ENCODE results near the gene CHD9NB. TPM values are rescaled to one million over a fixed set of nuclear protein-coding genes. Genes with fewer than 3 reads are reported as not detected.
"Not testable (repeated sequence)": the region's sequence is repeated elsewhere in the genome, so short reads cannot be mapped to it uniquely, and the experiment has no call there.

Gene CHD9NB
- total RNA-seq, 1 donor from 2014 or later: 1.9 TPM

GRCh38 chr16:53083119-53083518, 30.4 kb upstream of the CHD9NB start:
- no peak for DNase-seq

- DNase-seq: no peak
Observed at GRCh38 chr16:53082509-53082908, 29.8 kb upstream of the CHD9NB start.

DNA sequence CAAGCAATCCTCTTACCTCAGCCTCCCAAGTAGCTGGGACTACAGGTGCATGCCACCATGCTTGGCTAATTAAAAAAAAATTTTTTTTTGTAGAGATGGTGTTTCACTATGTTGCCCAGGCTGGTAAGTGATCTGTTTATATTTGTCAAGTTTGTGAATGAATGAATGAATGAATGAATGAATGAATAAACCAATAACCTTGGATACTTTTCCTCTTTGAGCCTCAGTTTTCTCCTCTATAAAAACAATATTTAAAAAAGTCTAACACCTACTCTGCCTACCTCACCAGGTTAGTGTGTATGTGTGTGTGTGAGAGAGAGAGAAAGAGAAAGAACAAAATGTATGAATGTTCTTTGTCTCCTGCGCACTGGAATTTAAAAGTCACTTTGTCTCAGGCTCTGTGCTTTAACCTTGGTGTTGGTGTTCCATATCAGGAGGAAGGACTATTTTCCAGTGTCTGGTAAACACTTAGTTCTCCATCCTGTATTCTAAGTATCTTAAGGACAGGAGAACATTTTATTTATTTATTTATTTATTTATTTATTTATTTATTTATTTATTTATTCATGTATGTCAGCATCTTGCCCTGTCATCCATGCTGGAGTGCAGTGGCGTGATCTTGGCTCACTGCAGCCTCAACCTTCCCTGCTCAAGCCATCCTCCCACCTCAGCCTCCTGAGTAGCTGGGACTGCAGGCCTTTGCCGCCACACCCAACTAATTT, 29.1 kb upstream of the CHD9NB start:
- no peak for DNase-seq

GRCh38 chr16:53081032-53081424, 28.3 kb upstream of the CHD9NB start:
- DNase-seq: no peak

DNA sequence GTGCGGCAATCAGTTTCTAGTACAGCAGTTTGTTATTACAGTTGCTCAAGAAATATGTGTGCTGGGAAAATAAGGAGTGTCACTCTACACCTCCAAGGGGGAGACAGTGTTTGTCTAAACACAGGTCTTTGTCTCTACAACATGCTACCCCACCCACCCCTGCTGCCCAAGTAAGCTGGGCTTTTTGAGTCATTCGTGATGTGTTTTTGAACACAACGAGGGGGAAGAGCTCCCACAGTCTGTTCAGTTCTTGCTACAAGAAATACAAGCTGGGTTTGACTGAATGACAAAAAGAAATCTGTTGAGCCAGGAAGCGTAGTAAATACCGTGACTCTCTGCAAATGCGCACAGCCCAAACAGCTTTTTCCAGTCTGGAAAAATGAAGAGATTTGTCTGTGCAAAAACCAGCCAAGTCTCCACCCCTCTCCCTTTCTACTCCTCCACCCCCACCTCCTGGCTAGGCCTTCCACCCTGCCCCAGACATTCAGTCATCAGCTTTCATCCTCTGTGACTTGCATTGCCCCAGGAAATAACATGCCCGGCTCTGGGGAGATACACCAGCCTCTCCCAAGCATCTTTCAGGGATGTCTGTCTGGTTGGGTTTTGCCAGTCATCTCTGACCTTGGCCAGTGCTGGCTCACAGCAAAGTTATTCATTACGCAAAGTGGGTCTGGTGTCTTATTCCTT, 27.8 kb upstream of the CHD9NB start:
- DNase-seq: peak; percentile 62

- DNase-seq: no peak
Observed at GRCh38 chr16:53078765-53079485, 26.2 kb upstream of the CHD9NB start.

DNA sequence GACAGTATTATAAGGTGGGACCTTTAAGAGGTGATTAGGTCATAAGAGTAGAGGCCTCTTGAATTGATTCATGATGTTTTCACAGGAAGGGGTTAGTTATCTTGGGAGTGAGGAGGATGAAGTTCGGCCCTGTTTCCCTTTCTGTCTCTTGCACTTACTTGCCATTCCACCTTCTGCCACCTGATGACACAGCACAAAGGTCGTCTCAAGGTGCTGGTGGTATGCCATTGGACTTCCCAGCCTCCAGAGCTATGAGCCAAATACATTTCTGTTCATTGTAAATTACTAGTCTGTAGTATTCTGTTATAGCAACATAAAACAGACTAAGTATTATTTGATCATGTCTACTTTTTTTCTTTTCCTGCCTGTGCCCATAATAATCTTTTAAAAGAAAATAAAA, 25.6 kb upstream of the CHD9NB start:
- no peak for DNase-seq

DNA sequence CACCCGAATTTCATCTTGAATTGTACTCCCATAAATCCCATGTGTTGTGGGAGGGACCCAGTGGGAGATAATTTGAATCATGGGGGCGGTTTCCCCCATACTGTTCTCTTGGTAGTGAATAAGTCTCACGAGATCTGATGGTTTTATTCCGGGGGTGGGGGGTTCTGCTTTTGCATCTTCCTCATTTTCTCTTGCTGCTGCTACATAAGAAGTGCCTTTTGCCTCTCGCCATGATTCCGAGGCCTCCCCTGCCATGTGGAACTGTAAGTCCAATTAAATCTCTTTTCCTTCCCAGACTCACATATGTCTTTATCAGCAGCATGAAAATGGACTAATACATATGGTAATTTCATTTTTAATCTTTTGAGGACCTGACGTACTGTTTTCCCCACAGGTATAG, 22.8 kb upstream of the CHD9NB start:
- not testable (repeated sequence) for DNase-seq

DNA sequence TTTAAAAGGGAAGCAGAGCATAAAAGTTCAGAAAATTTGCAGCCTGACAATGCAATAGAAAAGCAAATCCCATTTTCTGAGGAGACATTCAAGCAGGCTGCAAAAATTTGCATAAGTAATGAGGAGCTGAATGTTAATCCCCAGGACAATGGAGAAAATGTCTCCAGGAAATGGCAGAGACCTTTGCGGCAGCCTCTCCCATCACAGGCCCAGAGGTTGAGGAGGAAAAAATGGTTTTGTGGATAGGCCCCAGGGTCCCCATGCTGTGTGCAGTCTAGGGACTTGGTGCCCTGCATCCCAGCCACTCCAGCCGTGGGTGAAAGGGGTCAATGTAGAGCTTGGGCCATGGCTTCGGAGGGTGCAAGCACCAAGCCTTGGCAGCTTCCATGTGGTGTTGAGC, 21.6 kb upstream of the CHD9NB start:
- not testable (repeated sequence) for DNase-seq

- DNase-seq: no peak
Observed at GRCh38 chr16:53073022-53073421, 20.3 kb upstream of the CHD9NB start.

DNA sequence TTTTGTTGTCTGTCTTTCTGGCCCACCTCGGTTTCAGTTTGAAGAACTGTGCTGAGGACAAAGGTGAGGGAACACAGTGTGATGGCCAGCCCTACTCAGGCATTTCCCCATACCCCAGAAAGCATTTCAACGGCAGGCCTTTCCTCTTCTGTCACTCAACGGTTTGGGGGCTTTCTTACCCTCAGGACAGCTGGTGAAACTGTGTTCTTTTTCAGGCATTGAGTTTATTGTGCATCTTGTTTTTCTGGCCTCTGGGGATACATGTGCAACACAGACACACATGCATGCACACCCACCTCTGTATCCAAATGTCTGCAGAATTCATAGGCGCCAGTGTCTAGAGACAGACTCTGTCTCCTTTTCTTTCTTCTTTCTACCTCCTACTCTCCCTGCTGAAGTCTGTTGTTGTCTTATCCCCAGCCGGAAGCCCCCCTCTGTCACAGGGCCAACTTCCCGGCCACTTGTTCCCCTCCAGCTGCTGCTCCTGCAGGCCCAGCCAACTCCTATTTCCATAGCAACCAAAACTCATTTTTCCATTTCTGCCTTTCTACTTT, 19.1 kb upstream of the CHD9NB start:
- peak; percentile 78 for DNase-seq

DNA sequence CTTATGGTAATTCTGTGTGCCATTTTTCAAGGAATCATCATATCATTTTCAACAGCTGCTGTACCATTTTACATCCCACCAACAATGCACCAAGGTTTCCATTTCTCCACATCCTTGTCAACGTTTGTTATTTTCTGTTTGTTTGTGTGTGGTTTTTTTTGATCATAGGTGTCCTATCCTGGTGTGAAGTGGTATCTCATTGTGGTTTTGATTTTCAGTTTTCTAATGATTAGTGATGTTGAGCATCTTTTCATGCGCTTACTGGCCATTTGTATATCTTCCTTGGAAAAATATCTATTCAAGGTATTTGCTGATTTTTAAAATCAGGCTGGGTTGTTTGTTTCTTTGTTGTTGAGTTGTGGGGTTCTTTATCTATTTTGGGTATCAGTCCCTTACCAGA, 17.1 kb upstream of the CHD9NB start:
- no peak for DNase-seq

- DNase-seq: no peak
Observed at GRCh38 chr16:53068423-53068833, 15.7 kb upstream of the CHD9NB start.

DNA sequence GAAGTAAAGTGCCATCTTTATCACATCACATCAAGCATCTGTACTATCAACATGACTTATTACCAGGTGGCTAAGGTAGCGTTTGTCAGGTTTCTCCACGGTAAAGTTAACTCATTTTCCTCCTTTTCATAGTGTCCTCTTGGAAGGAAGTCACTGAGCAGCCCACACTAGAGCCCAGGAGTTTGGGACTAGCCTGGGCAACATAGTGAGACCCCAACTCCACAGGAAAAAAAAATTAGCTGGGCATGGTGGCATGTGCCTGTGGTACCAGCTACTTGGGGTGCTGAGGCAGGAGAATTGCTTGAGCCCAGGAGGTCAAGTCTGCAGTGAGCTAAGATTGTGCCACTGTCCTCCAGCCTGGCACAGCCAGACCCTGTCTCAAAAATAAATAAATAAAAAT, 15.0 kb upstream of the CHD9NB start:
- no peak for DNase-seq

DNA sequence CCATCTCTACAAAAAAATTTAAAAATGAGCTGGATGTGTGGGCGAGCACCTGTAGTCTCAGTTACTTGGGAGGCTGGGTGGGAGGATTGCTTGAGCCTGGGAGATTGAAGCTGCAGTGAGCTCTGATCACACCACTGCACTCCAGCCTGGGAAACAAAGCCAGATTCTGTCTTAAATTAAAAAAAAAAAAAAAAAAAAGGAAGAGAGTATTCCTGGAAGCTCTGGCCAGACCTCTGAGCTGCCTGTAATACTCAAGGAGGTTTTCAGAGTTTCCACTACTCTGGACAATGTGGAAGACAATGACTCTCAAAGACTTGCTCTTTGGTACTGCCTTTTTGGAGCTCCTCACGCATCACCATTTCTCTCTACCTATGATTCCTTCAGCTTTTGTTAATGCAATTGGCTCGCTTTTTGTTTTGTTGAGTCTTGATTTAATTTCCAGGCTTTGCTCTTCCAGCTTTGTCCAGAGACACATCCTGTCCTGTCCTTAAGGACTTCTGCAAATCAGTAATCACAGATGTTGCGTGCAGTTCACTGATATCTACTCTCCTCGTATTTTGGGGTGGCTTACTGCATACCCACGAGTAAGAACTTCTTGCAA, 12.9 kb upstream of the CHD9NB start:
- peak; percentile 25 for DNase-seq

DNA sequence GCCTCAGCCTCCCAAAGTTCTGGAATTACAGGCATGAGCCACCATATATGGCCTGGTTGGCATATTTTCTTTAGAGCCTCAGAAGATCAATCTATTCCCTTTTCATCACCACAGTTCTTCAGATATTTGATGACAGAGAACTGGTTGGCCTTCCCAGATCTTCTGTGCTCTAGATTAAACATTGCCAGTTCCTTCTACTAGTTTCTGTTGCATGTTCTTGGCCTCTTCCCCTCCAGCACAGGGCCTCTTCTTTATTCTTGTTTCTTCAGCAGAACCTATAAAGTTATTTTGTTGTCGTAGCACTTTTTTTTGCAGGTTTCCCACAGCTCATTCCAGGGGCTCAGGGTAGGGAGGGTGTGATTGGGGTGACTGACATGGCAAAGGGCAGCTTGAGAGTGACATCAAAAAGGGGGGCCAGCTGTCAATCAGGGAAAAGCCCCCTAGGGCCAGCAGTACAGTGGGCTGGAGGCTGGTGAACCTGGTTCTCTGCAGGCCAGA, 11.4 kb upstream of the CHD9NB start:
- DNase-seq: no peak

GRCh38 chr16:53061701-53062159, 9.0 kb upstream of the CHD9NB start:
- peak; percentile 21 for DNase-seq

DNA sequence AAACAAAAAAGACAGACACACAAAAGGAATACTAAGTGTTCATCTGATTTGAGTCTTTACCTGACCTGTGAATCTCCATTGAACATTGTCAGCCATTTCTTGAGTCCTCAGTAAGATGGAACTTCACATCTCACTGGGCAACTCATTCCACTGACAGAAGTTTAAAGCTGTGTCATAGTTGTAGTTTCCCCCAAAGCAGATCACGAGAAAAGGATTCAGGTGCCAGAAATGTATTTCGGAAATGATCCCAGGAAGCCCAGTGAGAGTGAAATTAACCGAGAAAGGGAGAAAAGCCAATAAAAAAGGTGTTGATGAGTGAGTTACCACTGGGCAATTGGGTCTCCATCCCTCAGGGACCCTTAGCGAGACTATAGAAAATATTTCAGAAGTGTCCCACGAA, 8.6 kb upstream of the CHD9NB start:
- DNase-seq: no peak

DNA sequence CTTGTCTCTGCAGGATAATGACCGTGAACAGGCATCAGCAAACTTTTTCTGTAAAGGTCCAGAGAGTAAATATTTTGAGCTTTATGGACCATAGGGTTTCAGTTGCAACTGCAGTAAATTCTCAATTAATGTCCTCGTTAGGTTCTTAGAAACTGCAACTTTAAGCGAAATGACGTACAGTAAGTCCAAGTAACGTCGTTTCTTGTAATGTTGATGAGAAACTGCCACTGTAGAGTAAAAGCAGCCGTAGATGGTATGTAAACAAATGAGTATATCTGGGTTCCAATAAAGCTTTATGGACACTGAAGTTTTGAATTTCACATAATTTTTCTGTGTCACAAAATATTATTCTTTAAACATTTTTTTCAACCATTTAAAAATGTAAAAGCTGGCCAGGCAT, 7.0 kb upstream of the CHD9NB start:
- no peak for DNase-seq

DNA sequence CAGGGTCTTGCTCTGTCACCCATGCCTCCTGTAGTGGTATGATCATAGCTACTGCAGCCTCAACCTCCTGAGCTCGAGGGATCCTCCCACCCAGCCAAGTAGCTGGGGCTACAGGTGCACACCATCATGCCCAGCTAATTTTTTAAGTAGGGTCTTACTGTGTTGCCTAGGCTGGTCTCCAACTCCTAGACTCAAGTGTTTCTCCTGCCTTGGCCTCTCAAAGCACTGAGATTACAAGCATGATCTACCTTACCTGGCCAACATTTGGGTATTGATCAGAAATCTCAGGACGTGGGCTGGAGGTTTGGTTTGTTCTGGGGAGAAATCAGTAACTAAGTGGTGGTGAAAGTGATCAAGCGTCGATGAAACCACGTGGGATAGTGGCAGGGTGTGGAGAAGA, 6.2 kb upstream of the CHD9NB start:
- DNase-seq: no peak

- DNase-seq: no peak
Observed at GRCh38 chr16:53058441-53058840, 5.7 kb upstream of the CHD9NB start.

- DNase-seq: no peak
Observed at GRCh38 chr16:53057658-53058057, 5.0 kb upstream of the CHD9NB start.

DNA sequence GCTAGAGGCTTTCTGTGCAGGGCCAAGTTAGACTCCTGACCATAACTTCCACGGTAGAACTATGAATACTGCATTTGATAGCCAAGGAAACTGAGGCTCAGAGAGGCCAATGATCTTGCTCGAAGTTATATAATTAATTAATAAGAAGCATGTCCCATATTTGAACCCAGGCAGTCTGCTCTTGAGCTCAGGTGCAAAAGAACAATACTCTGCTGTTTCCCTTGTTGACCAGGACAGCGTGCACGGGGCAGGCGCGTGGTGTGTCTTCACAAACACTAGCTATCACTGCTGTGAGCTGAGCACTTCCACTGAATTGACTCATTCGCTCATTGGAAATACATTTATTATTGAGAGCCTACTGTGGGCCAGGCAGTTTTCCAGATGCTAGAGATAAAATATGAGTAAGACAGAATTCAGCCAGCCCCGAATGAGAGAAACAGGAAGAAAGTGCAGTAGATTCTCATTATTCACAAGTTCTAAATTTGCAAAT, 3.7 kb upstream of the CHD9NB start:
- peak; percentile 71 for DNase-seq
